PC-9 (cell line): ENCODE data around the gene COX10. TPM values are rescaled to one million over a fixed set of nuclear protein-coding genes. Genes with fewer than 3 reads are reported as not detected.

Source experiments
- BruUV-seq: library from RNA; stranded (reverse); fragments of 400-500 nt; replicated peaks from 2 replicates; lab custom pipeline; 2021; lab: Mats Ljungman, UMichigan
- CTCF ChIA-PET: fragments of 300-600 bp; sonication (Branson Sonifier 250); formaldehyde crosslinking; loops from one replicate; lab custom pipeline; 2022; ENCODE audit warnings: antibody characterized with exemption; lab: Charles Lee
- POLR2A ChIA-PET: fragments of 300-600 bp; sonication (Branson Sonifier 250); formaldehyde crosslinking; loops from one replicate; lab custom pipeline; 2022; ENCODE audit warnings: antibody characterized with exemption; ENCODE audit not compliant: unreplicated experiment; lab: Charles Lee
- DNase-seq, 2 experiments: peaks; one replicate each; pipeline versions ENCODE4 v3.0.0 to v3.0.0-alpha.2; 2015 to 2022; ENCODE audit warnings: mixed read lengths in 1 of 2
- H2AFZ ChIP-seq: fragments of 200-600 bp; sonication (generic); 2 replicates; pipeline ENCODE4 v1.8.1; 2017; ENCODE audit warnings: antibody characterized with exemption
- H3F3A ChIP-seq: fragments of 200-600 bp; sonication (generic); 2 replicates; pipeline ENCODE4 v1.8.1; 2017; ENCODE audit warnings: antibody characterized with exemption, mild to moderate bottlenecking, low read depth; ENCODE audit not compliant: insufficient read depth
- H3K27ac ChIP-seq: fragments of 200-600 bp; sonication (generic); 2 replicates; pipeline ENCODE4 v1.6.1; 2016; ENCODE audit warnings: mixed run types
- H3K27me3 ChIP-seq: fragments of 200-600 bp; sonication (generic); 2 replicates; pipeline ENCODE4 v1.6.1; 2016; ENCODE audit warnings: low read depth, mixed run types; ENCODE audit not compliant: insufficient read depth
- H3K36me3 ChIP-seq: fragments of 200-600 bp; sonication (generic); 2 replicates; pipeline ENCODE4 v1.6.1; 2016; ENCODE audit warnings: low read depth, mixed run types
- H3K4me1 ChIP-seq: fragments of 200-600 bp; sonication (generic); replicated peaks from 2 replicates; pipeline ENCODE4 v1.6.1; 2016; ENCODE audit warnings: mixed run types; ENCODE audit not compliant: insufficient read depth
- H3K4me2 ChIP-seq: fragments of 200-600 bp; sonication (generic); 2 replicates; pipeline ENCODE4 v1.6.1; 2017; ENCODE audit warnings: mixed run types
- H3K4me3 ChIP-seq: fragments of 200-600 bp; sonication (generic); 2 replicates; pipeline ENCODE4 v1.6.1; 2016; ENCODE audit warnings: mixed run types
- H3K79me2 ChIP-seq: fragments of 200-600 bp; sonication (generic); 2 replicates; pipeline ENCODE4 v1.6.1; 2017; ENCODE audit warnings: low read depth, mixed run types
- H3K9me2 ChIP-seq: fragments of 200-600 bp; sonication (generic); 2 replicates; pipeline ENCODE4 v1.8.1; 2017; ENCODE audit warnings: mild to moderate bottlenecking; ENCODE audit not compliant: insufficient read depth
- H3K9me3 ChIP-seq: fragments of 200-600 bp; sonication (generic); 2 replicates; pipeline ENCODE4 v1.8.1; 2016; ENCODE audit warnings: low read depth; ENCODE audit not compliant: insufficient read depth
- H4K20me1 ChIP-seq: fragments of 200-600 bp; sonication (generic); 2 replicates; pipeline ENCODE4 v1.8.1; 2017; ENCODE audit not compliant: insufficient read depth
- EZH2 ChIP-seq: fragments of 200-600 bp; sonication (generic); IDR thresholded peaks from 2 replicates; pipeline ENCODE4 v1.8.0; 2017; ENCODE audit warnings: antibody characterized with exemption, low read depth
- intact Hi-C: fragments of 100-400 bp; cut with micrococcal nuclease; formaldehyde crosslinking; loops from one replicate; pipeline ENCODE4 v1.10.0; 2022; ENCODE audit not compliant: unreplicated experiment
- total RNA-seq: library from RNA; stranded (reverse); gene quantifications from 2 replicates; pipeline ENCODE4 v1.2.3, GENCODE V29; 2021
- TF ChIP-seq, protein P1 (sequence below): fragments of 200-600 bp; sonication (generic); conservative IDR thresholded peaks from 2 replicates; pipeline ENCODE4 v1.6.1; 2017; ENCODE audit warnings: mixed run types, antibody characterized with exemption, mild to moderate bottlenecking, moderate library complexity

Gene COX10
- total RNA-seq, 1 experiment from 2014 or later, result 22.6 TPM

DNA sequence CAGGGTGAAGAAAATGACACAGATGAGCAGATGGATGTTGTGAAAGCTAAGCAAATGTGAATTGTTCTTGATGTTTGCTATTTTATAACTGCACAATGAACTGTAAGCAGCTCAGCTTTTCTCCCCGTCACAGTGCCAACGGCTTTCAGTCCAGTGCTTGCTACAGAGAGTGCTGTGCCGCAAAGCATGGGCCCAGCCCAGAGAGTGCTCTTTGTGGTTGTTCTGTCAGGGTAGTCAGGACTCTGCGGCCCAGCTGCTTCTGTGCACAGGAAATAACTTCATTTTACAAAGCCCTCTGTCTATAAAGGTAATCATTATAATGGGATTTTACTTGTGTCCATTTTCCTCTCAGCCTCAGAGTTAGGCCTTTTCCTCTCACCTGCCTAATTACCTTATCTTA lies 128.3 kb downstream of the COX10 start:
- no TSS peak for BruUV-seq
- ChIA-PET POLR2A (no interaction called here), CTCF (no interaction called here)
- no peaks in the 10 kb centered on the region for H3K27me3 ChIP-seq
- intact Hi-C loops, result no loop called here
- no peak for DNase-seq
- H3K27ac ChIP-seq, result no peak overlapping the region
- H3K4me2 ChIP-seq, result no peak overlapping the region
- H3K36me3 ChIP-seq, result no peaks in the 10 kb centered on the region
- H3K4me3 ChIP-seq, result no peak overlapping the region
- H3F3A ChIP-seq, result no peaks in the 10 kb centered on the region
- H3K9me2 ChIP-seq, result no peaks in the 10 kb centered on the region
- H2AFZ ChIP-seq, result no peak overlapping the region
- no peaks in the 10 kb centered on the region for H3K79me2 ChIP-seq
- no peaks in the 10 kb centered on the region for H3K9me3 ChIP-seq
- H3K4me1 ChIP-seq, result no peaks in the 10 kb centered on the region
- H4K20me1 ChIP-seq, result no peaks in the 10 kb centered on the region
- TF ChIP-seq, protein P1, sequence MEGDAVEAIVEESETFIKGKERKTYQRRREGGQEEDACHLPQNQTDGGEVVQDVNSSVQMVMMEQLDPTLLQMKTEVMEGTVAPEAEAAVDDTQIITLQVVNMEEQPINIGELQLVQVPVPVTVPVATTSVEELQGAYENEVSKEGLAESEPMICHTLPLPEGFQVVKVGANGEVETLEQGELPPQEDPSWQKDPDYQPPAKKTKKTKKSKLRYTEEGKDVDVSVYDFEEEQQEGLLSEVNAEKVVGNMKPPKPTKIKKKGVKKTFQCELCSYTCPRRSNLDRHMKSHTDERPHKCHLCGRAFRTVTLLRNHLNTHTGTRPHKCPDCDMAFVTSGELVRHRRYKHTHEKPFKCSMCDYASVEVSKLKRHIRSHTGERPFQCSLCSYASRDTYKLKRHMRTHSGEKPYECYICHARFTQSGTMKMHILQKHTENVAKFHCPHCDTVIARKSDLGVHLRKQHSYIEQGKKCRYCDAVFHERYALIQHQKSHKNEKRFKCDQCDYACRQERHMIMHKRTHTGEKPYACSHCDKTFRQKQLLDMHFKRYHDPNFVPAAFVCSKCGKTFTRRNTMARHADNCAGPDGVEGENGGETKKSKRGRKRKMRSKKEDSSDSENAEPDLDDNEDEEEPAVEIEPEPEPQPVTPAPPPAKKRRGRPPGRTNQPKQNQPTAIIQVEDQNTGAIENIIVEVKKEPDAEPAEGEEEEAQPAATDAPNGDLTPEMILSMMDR, result no peak
- no peak for TF ChIP-seq EZH2

DNA sequence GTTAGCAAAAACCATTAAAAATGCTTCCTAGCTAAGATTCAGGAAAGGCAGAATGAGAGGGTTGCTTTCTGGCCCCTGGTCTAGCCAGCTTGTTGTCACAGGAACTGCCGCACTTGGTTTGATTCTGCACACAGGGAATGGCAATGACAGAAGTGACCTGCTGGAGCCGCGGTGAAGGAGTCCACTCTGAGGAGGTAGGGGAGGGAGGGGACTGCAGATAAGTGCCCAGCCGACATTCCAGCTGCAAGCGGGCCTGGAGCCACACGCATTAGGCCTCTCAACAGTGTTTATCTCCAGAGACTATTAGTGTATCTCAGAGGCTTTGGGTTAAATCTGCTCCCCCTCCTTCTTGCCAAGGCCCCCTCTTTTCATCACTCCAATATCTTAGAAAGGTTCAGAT lies 128.7 kb downstream of the COX10 start:
- no peak overlapping the region for H3K4me3 ChIP-seq
- H3K27me3 ChIP-seq, result no peaks in the 10 kb centered on the region
- ChIA-PET CTCF (no interaction called here), POLR2A (no interaction called here)
- no peak overlapping the region for H2AFZ ChIP-seq
- no peak for DNase-seq
- H3K79me2 ChIP-seq, result no peaks in the 10 kb centered on the region
- BruUV-seq, result no TSS peak
- TF ChIP-seq, protein P1, result no peak
- TF ChIP-seq EZH2, result no peak
- no peaks in the 10 kb centered on the region for H3K4me1 ChIP-seq
- H3F3A ChIP-seq, result no peaks in the 10 kb centered on the region
- no peaks in the 10 kb centered on the region for H4K20me1 ChIP-seq
- H3K27ac ChIP-seq, result no peak overlapping the region
- no peaks in the 10 kb centered on the region for H3K36me3 ChIP-seq
- no peaks in the 10 kb centered on the region for H3K9me3 ChIP-seq
- H3K4me2 ChIP-seq, result no peak overlapping the region
- H3K9me2 ChIP-seq, result no peaks in the 10 kb centered on the region
- intact Hi-C loops, result no loop called here

DNA sequence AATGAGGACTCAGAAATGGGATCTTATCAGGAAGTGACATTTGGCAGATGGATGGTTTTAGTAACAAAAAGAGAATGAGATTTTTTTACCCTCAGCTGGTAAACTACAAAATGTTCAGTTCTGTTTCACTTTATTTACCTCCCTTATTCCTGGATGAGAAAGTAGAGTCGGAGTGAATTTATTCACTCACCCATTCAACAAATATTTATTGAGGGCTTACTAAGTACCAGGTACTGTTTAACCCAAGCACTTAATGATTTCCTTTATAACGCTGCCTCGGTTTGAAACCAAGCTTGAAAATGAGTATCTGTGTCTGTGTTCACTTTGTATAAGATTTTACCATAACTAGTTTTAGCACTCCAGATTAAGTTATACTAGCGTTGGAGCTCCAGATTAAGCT lies 129.3 kb downstream of the COX10 start:
- CTCF ChIA-PET, result no interaction called here
- no peaks in the 10 kb centered on the region for H3K4me1 ChIP-seq
- BruUV-seq, result no TSS peak
- no peaks in the 10 kb centered on the region for H3K27me3 ChIP-seq
- no peaks in the 10 kb centered on the region for H3K9me2 ChIP-seq
- no peak overlapping the region for H3K27ac ChIP-seq
- intact Hi-C loops, result no loop called here
- no peaks in the 10 kb centered on the region for H3K9me3 ChIP-seq
- TF ChIP-seq EZH2, result no peak
- H3F3A ChIP-seq, result no peaks in the 10 kb centered on the region
- H3K79me2 ChIP-seq, result no peaks in the 10 kb centered on the region
- POLR2A ChIA-PET, result interaction anchor here (0.6 kb wide), 1 partner anchor 1083 kb away, joined by 11 read pairs; no protein-coding TSS in a partner anchor
- H3K36me3 ChIP-seq, result no peaks in the 10 kb centered on the region
- no peak for DNase-seq
- no peak overlapping the region for H2AFZ ChIP-seq
- H3K4me2 ChIP-seq, result no peak overlapping the region
- H3K4me3 ChIP-seq, result no peak overlapping the region
- H4K20me1 ChIP-seq, result 0 out of 2 replicates have a peak, but pooled peaks cover under 1% of the 10 kb centered on the region

DNA sequence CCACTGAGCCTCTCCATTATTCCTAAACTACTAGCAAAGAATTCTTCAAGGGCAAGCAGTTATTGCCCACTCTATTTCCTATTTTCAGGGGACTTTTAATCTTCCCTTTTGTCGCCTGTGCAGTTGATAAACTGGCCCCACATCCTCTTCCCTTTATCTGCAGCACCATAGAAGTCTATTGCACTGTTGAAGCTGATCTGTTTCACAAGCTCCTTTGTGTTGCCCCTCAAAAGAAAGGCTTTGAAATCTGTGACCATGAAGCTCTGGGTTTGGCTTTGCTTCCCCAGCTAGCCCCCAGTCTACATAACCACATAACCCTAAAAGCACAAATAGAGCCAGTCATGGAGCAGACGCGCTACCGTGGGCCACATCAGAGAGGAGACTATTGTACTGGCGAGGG lies 130.3 kb downstream of the COX10 start:
- no peaks in the 10 kb centered on the region for H3K27me3 ChIP-seq
- 0 out of 2 replicates have a peak, but pooled peaks cover 4% of the 10 kb centered on the region for H4K20me1 ChIP-seq
- no TSS peak for BruUV-seq
- no peak overlapping the region for H3K27ac ChIP-seq
- H2AFZ ChIP-seq, result no peak overlapping the region
- H3K9me3 ChIP-seq, result no peaks in the 10 kb centered on the region
- no peak for DNase-seq
- H3K4me3 ChIP-seq, result no peak overlapping the region
- H3K9me2 ChIP-seq, result no peaks in the 10 kb centered on the region
- no peak overlapping the region for H3K4me2 ChIP-seq
- H3K36me3 ChIP-seq, result no peaks in the 10 kb centered on the region
- TF ChIP-seq EZH2, result no peak
- TF ChIP-seq, protein P1, result no peak
- no peaks in the 10 kb centered on the region for H3F3A ChIP-seq
- ChIA-PET CTCF (no interaction called here), POLR2A (no interaction called here)
- H3K4me1 ChIP-seq, result no peaks in the 10 kb centered on the region
- H3K79me2 ChIP-seq, result no peaks in the 10 kb centered on the region
- intact Hi-C loops, result no loop called here
